ENCODE measurements around the gene ARHGAP26. TPM values are rescaled to one million over a fixed set of nuclear protein-coding genes. Genes with fewer than 3 reads are reported as not detected.
A peak's percentile ranks its signal among the peaks of the same experiment; 100 is the strongest.

The ARHGAP26 gene
- total RNA-seq, 1 donor from 2014 or later, result 42.1 TPM

- no peak overlapping the region for H3K27ac ChIP-seq
- no peak overlapping the region for H3K4me3 ChIP-seq
- intact Hi-C loops (cut with DNase I), result no loop called here
- H3K4me1 ChIP-seq, result peaks cover 4% of the 10 kb centered on the region
- no peak for ATAC-seq
- no peaks in the 10 kb centered on the region for H3K27me3 ChIP-seq (ENCODE audit: low read depth)
- DNase-seq, result no peak
- TF ChIP-seq CTCF (IDR thresholded peaks at IDR 0.05), result no peak
- no peaks in the 10 kb centered on the region for H3K36me3 ChIP-seq
- H3K9me3 ChIP-seq, result no peaks in the 10 kb centered on the region
Measured at GRCh38 chr5:143248391-143248790, 478.2 kb downstream of the ARHGAP26 start.

GRCh38 chr5:143248822-143249579 is 478.8 kb downstream of the ARHGAP26 start:
- DNase-seq (no peak), ATAC-seq (peak in 1 of 2 donors; percentile 29)
- TF ChIP-seq CTCF (IDR thresholded peaks at IDR 0.05), result no peak
- Histone ChIP-seq H3K27me3 (ENCODE audit: low read depth) (no peaks in the 10 kb centered on the region), H3K36me3 (no peaks in the 10 kb centered on the region), H3K27ac (no peak overlapping the region), H3K9me3 (no peaks in the 10 kb centered on the region), H3K4me1 (no peaks in the 10 kb centered on the region), H3K4me3 (no peak overlapping the region)
- intact Hi-C loops (cut with DNase I), result no loop called here

- ATAC-seq (no peak), DNase-seq (no peak)
- TF ChIP-seq CTCF (IDR thresholded peaks at IDR 0.05), result no peak
- H3K27me3 ChIP-seq (ENCODE audit: low read depth), result no peaks in the 10 kb centered on the region
- no peak overlapping the region for H3K27ac ChIP-seq
- intact Hi-C loops (cut with DNase I), result no loop called here
- no peaks in the 10 kb centered on the region for H3K4me1 ChIP-seq
- no peak overlapping the region for H3K4me3 ChIP-seq
- no peaks in the 10 kb centered on the region for H3K36me3 ChIP-seq
- no peaks in the 10 kb centered on the region for H3K9me3 ChIP-seq
Measured at GRCh38 chr5:143249851-143250250, 479.7 kb downstream of the ARHGAP26 start.

GRCh38 chr5:143251190-143251589 is 481.0 kb downstream of the ARHGAP26 start:
- Histone ChIP-seq H3K4me3 (no peak overlapping the region), H3K27ac (no peak overlapping the region), H3K4me1 (no peaks in the 10 kb centered on the region), H3K9me3 (no peaks in the 10 kb centered on the region), H3K36me3 (no peaks in the 10 kb centered on the region), H3K27me3 (ENCODE audit: low read depth) (no peaks in the 10 kb centered on the region)
- TF ChIP-seq CTCF (IDR thresholded peaks at IDR 0.05), result no peak
- no peak for DNase-seq
- ATAC-seq, result no peak
- intact Hi-C loops (cut with DNase I), result no loop called here

GRCh38 chr5:143251946-143252345 is 481.8 kb downstream of the ARHGAP26 start:
- intact Hi-C loops (cut with DNase I), result no loop called here
- no peaks in the 10 kb centered on the region for H3K9me3 ChIP-seq
- no peak for ATAC-seq
- H3K27ac ChIP-seq, result no peak overlapping the region
- DNase-seq, result no peak
- TF ChIP-seq CTCF (IDR thresholded peaks at IDR 0.05), result no peak
- no peaks in the 10 kb centered on the region for H3K4me1 ChIP-seq
- H3K27me3 ChIP-seq (ENCODE audit: low read depth), result no peaks in the 10 kb centered on the region
- no peaks in the 10 kb centered on the region for H3K36me3 ChIP-seq
- no peak overlapping the region for H3K4me3 ChIP-seq
